HCT116 (cell line): Measurements from ENCODE around the gene HMGB1.

Source experiments
- CBX3 ChIP-seq: IDR thresholded peaks from 2 replicates; pipeline ENCODE4 v1.6.1; 2012; ENCODE audit warnings: low read depth
- CTCF ChIP-seq, 3 experiments: fragments of 200-600 bp in 1 of 3; sonication (generic) in 1 of 3; IDR thresholded peaks in 2 of 3; conservative IDR thresholded peaks in 1 of 3; 2 replicates each; pipeline ENCODE4 v1.5.1; 2012 to 2017; ENCODE audit warnings: low read depth in 2 of 3, low read length in 2 of 3, antibody characterized with exemption in 1 of 3, borderline replicate concordance in 1 of 3, control low read depth in 1 of 3, mild to moderate bottlenecking in 1 of 3, mixed read lengths in 1 of 3, mixed run types in 1 of 3, moderate library complexity in 1 of 3; ENCODE audit not compliant: insufficient read depth in 1 of 3
- MAX ChIP-seq: IDR thresholded peaks from 2 replicates; pipeline ENCODE4 v1.6.1; 2012
- POLR2A ChIP-seq: IDR thresholded peaks from 2 replicates; pipeline ENCODE4 v1.7.0; 2011; ENCODE audit warnings: borderline replicate concordance; ENCODE audit not compliant: insufficient read depth, insufficient read length; ENCODE audit errors: extremely low read depth
- TF ChIP-seq, protein P1 (sequence below): IDR thresholded peaks from 2 replicates; pipeline ENCODE4 v1.6.1; 2012

GRCh38 chr13:30454991-30455390 is 10.7 kb downstream of the HMGB1 start:
- no peak for TF ChIP-seq CBX3
- TF ChIP-seq CTCF (IDR thresholded peaks at IDR 0.05 in 2 of 3, conservative IDR thresholded peaks at IDR 0.05 in 1 of 3; ENCODE audit: borderline replicate concordance in 1 of 3, insufficient read depth in 1 of 3, low read depth in 2 of 3, low read length in 2 of 3), result no peak
- no peak for TF ChIP-seq POLR2A
- TF ChIP-seq, protein P1, sequence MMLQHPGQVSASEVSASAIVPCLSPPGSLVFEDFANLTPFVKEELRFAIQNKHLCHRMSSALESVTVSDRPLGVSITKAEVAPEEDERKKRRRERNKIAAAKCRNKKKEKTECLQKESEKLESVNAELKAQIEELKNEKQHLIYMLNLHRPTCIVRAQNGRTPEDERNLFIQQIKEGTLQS, result no peak
- no peak for TF ChIP-seq MAX
